Measurements from ENCODE around the gene MUS81.
"Not testable (repeated sequence)": the region's sequence is repeated elsewhere in the genome, so short reads cannot be mapped to it uniquely, and the experiment has no call there.

Gene MUS81

DNA sequence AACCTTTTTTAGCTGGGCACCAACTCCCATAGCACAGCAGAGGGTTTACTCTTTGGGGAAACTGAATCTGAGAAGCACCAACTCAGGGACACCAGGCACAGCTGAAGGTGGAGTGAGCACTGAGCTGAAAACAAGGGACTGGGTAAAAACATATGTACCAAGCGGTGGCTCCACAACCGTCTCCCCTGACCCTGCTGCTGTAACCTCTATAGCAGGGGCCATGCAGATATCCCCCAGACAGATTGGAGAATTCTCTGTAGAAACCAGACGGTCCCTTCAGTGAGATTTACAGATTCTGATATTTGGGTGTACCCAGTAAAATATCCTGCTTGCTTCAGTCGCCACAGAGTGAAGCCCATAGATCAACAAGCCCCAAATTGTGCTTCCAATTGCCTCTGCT is 30.8 kb upstream of the MUS81 start:
- ChIA-PET POLR2A (interaction anchor here (0.6 to 0.7 kb wide), 2 partner anchors 20 to 264 kb away, joined by 3 to 4 read pairs; no protein-coding TSS in a partner anchor), CTCF (interaction anchor here (1.0 to 3.1 kb wide), 8 partner anchors 9 to 117 kb away, joined by 3 to 25 read pairs (median 4); partner anchors contain the start of genes FIBP and MUS81)
- TF ChIP-seq, protein P1, sequence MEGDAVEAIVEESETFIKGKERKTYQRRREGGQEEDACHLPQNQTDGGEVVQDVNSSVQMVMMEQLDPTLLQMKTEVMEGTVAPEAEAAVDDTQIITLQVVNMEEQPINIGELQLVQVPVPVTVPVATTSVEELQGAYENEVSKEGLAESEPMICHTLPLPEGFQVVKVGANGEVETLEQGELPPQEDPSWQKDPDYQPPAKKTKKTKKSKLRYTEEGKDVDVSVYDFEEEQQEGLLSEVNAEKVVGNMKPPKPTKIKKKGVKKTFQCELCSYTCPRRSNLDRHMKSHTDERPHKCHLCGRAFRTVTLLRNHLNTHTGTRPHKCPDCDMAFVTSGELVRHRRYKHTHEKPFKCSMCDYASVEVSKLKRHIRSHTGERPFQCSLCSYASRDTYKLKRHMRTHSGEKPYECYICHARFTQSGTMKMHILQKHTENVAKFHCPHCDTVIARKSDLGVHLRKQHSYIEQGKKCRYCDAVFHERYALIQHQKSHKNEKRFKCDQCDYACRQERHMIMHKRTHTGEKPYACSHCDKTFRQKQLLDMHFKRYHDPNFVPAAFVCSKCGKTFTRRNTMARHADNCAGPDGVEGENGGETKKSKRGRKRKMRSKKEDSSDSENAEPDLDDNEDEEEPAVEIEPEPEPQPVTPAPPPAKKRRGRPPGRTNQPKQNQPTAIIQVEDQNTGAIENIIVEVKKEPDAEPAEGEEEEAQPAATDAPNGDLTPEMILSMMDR (IDR thresholded peaks at IDR 0.05; ENCODE audit: control extremely low read depth, extremely low read depth, low read depth, missing control alignments), result no peak
- no peak for DNase-seq (ENCODE audit: extremely low spot score)

DNA sequence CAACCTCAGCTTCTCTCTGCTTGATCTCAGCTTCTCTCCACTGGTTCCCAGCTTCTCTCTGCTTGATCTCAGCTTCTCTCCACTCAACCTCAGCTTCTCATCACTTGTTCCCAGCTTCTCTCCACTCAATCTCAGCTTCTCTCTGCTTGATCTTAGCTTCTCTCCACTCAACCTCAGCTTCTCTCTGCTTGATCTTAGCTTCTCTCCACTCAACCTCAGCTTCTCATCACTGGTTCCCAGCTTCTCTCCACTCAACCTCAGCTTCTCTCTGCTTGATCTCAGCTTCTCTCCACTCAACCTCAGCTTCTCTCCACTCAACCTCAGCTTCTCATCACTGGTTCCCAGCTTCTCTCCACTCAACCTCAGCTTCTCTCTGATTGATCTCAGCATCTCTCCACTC is 28.0 kb upstream of the MUS81 start:
- ChIA-PET POLR2A (interaction anchor here (1.3 to 2.5 kb wide), 3 partner anchors 20 to 26 kb away, joined by 3 to 12 read pairs (median 7); partner anchors contain the start of gene CFL1), CTCF (interaction anchor here (1.0 to 3.7 kb wide), 12 partner anchors 10 to 156 kb away, joined by 3 to 23 read pairs (median 6); partner anchors contain the start of genes FIBP, KAT5 and MUS81)
- DNase-seq (ENCODE audit: extremely low spot score), result not testable (repeated sequence)

DNA sequence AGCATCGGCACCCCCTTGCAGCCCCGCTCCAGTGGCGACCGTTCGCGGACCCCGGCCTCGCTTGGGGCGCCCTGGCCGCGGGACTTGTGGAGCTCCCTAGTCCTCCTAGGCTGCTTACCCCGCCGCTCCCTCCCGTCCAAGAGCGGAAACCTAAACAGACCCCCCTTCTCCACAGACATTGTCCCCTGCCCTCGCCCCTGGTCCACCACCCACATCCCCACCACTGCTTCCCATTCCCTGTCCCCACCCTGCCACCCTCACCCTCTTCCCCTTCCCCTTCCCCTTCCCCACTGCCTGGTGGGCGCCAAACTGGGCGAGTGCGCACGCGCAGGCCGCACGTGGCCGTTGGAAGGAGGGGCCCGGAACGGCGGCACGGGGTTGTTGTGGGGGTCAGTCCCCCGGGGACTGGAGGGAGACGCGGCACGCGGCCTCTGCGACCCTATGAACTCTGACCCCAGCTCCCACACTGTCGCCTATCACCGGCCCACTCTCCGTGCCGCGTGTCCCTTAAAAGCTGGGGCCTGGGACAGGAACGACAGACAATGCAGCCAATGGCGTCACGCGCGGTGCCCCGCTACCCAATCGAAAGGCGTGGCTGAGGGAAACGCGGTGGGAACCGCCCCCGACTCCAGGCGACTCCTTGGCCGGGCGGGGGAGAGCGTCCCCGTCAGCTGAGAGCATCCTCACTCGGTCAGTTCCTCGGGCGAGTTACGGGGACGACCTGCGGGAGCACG is 26.8 kb upstream of the MUS81 start, which contains the start of gene SNX32:
SNX32 (plus strand) TSS at position 667 of the 734 bp plus-strand sequence. CDS start 103 bp downstream, outside the sequence.
- ChIA-PET CTCF (interaction anchor here (0.8 to 3.7 kb wide), 13 partner anchors 11 to 240 kb away, joined by 3 to 23 read pairs (median 6); partner anchors contain the start of genes FIBP, KAT5 and MUS81), POLR2A (interaction anchor here (0.8 to 2.5 kb wide), 4 partner anchors 9 to 25 kb away, joined by 3 to 12 read pairs (median 6); partner anchors contain the start of gene CFL1)
- peak; percentile 100 for DNase-seq (ENCODE audit: extremely low spot score)
- TF ChIP-seq, protein P1 (IDR thresholded peaks at IDR 0.05; ENCODE audit: control extremely low read depth, extremely low read depth, low read depth, missing control alignments), result no peak

DNA sequence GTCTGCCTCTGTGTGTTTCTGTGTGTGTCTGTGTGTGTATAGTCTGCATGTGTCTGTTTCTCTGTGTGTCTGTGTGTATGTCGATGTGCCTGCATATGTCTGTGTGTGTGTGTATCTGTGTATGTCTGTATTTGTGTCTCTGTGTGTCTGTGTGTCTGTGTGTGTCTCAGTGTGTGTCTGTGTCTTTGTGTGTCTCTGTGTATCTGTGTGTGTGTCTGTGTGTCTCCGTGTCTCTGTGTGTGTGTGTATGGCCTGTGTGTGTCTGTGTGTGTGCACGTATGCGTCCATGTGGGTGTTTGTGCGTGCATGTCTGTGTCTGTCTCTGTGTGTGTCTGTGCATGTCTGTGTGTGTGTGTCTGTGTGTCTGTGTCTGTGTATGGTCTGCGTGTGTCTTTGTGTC is 26.0 kb upstream of the MUS81 start:
- DNase-seq (ENCODE audit: extremely low spot score), result no peak
- ChIA-PET CTCF (interaction anchor here (0.8 to 3.2 kb wide), 7 partner anchors 11 to 241 kb away, joined by 3 to 23 read pairs (median 3); partner anchors contain the start of genes FIBP and MUS81), POLR2A (interaction anchor here (0.8 to 2.5 kb wide), 3 partner anchors 10 to 24 kb away, joined by 4 to 12 read pairs (median 7); partner anchors contain the start of gene CFL1)
- TF ChIP-seq, protein P1 (IDR thresholded peaks at IDR 0.05; ENCODE audit: control extremely low read depth, extremely low read depth, low read depth, missing control alignments), result no peak

DNA sequence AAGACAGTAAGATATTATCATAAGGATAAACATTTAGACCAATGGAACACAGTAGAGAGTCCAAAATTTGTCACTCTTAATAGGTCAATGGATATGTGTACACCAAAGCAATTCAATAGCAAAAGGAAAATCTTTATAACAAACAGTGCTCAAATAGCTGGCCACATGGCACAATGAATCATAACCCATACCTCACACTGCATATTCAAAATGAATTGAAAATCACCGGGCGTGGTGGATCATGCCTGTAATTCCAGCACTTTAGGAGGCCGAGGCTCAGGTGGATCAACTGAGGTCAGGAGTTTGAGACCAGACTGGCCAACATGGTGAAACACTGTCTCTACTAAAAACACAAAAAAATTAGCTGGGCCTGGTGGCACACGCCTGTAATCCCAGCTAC is 18.1 kb upstream of the MUS81 start:
- POLR2A ChIA-PET, result no interaction called here
- CTCF ChIA-PET, result no interaction called here

DNA sequence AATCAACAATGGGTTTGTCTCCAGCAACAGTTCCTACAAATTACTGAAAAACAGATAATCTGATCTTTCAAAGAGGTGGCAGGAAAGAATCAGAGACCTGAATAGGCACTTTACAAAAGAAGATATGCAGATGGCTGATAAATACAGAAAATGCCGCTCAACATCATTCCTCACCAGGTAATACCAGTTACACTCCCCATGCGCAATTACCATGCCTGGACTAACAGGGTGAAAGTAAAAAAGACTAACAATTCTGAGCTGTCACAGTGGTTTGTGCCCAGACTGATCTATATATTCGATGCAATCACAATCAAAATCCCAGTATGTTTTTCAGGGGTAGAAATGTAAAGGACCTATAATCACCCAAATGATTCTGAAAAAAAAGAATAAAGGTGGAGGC is 16.4 kb upstream of the MUS81 start:
- CTCF ChIA-PET, result interaction anchor here (1.2 to 1.8 kb wide), 3 partner anchors 8 to 35 kb away, joined by 4 read pairs; no protein-coding TSS in a partner anchor
- TF ChIP-seq, protein P1 (IDR thresholded peaks at IDR 0.05; ENCODE audit: control extremely low read depth, extremely low read depth, low read depth, missing control alignments), result no peak
- DNase-seq (ENCODE audit: extremely low spot score), result no peak
- POLR2A ChIA-PET, result interaction anchor here (0.7 kb wide), 1 partner anchor 40 kb away, joined by 6 read pairs; no protein-coding TSS in a partner anchor

More for the DNA sequence above, 18.1 kb upstream of the MUS81 start:
- DNase-seq (ENCODE audit: extremely low spot score), result no peak
- TF ChIP-seq, protein P1 (IDR thresholded peaks at IDR 0.05; ENCODE audit: control extremely low read depth, extremely low read depth, low read depth, missing control alignments), result no peak
